ENCODE data around the gene OVCH1.
"Not testable (repeated sequence)": the region's sequence is repeated elsewhere in the genome, so short reads cannot be mapped to it uniquely, and the experiment has no call there.

OVCH1 gene

DNA sequence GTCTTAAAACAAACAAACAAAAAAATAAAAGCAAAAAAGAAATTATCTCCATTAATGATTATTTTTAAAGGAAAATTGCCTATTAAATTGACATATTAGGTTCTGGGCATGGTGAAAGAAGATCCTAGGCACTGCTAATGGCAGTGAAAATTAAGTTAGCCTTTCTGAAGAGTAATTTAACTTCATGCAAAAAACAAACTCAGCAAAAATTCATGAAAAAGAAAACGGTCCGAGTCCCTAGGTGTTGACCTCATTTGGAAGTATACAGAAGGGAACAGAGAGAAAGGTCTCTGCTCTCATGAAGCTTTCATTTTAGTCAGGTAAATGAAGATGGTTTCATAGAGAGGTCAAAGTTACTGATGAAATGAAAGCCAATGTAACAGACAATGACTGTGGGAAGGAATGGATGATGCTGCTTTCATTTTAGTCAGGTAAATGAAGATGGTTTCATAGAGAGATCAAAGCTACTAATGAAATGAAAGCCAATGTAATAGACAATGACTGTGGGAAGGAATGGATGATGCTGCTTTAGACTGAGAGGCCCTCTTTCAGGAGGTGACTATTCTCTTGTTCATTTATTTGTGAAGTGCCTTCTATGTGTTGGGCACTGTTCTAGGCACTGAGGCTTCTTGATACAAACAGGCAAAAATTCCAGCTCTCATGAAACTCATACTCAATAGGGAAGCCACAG, 50.1 kb downstream of the OVCH1 start:
- no peak overlapping the region for H3K27ac Mint-ChIP-seq
- H3K4me1 Mint-ChIP-seq (ENCODE audit: low read depth), result no peaks in the 10 kb centered on the region
- H3K9me3 Mint-ChIP-seq, result no peaks in the 10 kb centered on the region
- no peaks in the 10 kb centered on the region for H3K36me3 Mint-ChIP-seq (ENCODE audit: low read depth)
- no peak for DNase-seq
- H3K27me3 Mint-ChIP-seq, result peaks cover 22% of the 10 kb centered on the region
- no peak overlapping the region for H3K4me3 Mint-ChIP-seq

DNA sequence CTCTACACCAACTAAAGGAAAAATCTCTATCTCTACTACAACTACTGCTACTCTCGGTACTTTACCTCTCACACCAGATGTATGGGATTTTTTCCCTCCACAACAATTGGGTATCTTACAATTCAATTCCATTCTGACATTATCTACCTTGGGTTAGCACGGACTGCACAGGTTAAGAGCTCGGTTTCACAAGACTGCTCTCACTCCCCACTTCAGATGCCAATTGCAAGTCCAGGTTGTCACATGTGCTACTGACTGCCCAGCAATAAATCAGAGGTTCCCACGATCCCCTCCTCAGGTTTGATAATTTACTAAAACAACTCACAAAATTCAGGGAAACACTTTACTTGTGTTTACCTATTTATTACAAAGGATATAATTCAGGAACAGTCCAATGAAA, 58.0 kb downstream of the OVCH1 start:
- Mint-ChIP-seq H3K4me1 (ENCODE audit: low read depth) (no peaks in the 10 kb centered on the region), H3K27ac (no peak overlapping the region), H3K36me3 (ENCODE audit: low read depth) (no peaks in the 10 kb centered on the region), H3K4me3 (no peak overlapping the region), H3K27me3 (peaks cover 23% of the 10 kb centered on the region), H3K9me3 (peaks cover 5% of the 10 kb centered on the region)
- DNase-seq, result no peak

DNA sequence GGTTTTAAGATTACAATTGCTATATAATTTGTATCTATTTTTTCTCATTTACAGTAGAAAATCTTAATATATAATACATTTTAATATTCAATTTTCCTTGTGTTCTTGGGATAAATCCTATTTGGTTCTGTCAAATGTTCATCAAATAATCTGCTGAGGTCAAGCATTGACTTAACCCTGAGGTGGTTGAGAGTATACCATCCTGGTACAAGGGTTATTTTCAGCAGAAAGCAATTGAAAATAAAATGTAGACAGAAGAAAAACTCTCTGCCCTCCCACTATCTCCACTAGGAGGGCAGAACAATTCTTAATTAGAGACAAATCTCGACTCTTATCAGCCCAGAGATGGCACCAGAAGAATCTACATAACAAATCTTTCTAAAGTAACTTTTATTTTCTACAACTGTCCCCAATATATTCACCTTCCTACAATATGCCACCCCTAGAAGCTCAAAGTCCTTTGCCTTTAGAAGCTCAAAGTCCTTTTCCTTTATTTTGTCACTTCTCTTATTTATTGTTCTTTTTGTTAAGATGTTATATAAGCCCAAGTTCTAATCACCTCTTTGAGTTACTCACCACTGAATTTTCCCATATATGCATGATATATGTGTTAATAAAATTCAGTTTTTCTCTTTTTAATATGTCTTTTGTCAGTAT, 58.6 kb downstream of the OVCH1 start:
- peaks cover 5% of the 10 kb centered on the region for H3K9me3 Mint-ChIP-seq
- H3K27me3 Mint-ChIP-seq, result peaks cover 23% of the 10 kb centered on the region
- no peak for DNase-seq
- H3K4me1 Mint-ChIP-seq (ENCODE audit: low read depth), result no peaks in the 10 kb centered on the region
- no peaks in the 10 kb centered on the region for H3K36me3 Mint-ChIP-seq (ENCODE audit: low read depth)
- H3K4me3 Mint-ChIP-seq, result no peak overlapping the region
- no peak overlapping the region for H3K27ac Mint-ChIP-seq

DNA sequence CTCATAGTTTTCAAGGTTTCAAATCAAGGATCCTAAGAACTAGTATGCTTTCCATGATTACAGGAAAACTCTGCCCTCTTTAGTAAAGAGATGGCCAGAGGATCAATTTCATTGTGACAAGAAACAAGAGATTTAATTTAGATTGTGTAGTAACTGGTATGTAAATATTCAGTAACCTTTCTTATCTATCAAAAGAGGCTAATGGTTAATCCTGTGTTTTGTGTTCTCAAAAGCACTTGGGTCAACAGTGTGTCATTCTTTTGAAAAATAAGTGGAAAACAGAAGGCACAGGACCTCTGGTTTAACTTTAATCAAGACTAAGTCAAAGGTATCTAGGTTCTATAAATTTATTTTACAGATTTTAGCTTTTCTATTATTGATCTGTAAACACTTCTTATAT, 59.9 kb downstream of the OVCH1 start:
- peaks cover 5% of the 10 kb centered on the region for H3K9me3 Mint-ChIP-seq
- peaks cover 24% of the 10 kb centered on the region for H3K27me3 Mint-ChIP-seq
- H3K4me1 Mint-ChIP-seq (ENCODE audit: low read depth), result no peaks in the 10 kb centered on the region
- no peak for DNase-seq
- H3K36me3 Mint-ChIP-seq (ENCODE audit: low read depth), result no peaks in the 10 kb centered on the region
- H3K27ac Mint-ChIP-seq, result no peak overlapping the region
- no peak overlapping the region for H3K4me3 Mint-ChIP-seq

DNA sequence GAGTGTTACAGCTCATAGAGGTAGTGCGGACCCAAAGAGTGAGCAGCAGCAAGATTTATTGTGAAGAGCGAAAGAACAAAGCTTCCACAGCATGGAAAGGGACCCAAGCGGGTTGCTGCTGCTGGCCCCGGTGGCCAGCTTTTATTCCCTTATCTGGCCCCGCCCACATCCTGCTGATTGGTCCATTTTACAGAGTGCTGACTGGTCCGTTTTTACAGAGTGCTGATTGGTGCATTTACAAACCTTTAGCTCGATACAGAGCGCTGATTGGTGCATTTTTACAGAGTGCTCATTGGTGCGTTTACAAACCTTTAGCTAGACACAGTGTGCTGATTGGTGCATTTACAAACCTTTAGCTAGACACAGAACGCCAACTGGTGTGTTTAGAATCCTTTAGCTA, 60.7 kb downstream of the OVCH1 start:
- not testable (repeated sequence) for H3K4me3 Mint-ChIP-seq; H3K27ac Mint-ChIP-seq; DNase-seq; H3K4me1 Mint-ChIP-seq (ENCODE audit: low read depth); H3K9me3 Mint-ChIP-seq; H3K36me3 Mint-ChIP-seq (ENCODE audit: low read depth)
- peaks cover 31% of the 10 kb centered on the region for H3K27me3 Mint-ChIP-seq

DNA sequence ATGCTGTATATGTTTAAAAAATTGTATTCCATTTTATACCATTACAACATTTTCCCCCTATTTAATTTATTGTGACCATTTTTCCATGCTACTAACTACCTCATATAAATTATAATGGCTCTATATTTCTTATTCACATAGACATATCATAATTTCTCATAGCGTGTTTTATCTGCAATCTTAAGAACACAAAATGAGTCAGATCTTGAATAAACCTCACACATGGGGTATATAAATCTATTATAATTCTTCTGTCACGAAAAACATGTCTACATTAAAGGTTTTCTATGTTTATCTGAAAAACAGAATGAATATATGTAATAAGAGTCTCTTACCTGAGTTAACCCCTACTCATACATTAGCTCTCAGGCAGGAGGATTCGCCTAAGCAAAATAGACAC, 66.0 kb downstream of the OVCH1 start:
- no peak overlapping the region for H3K27ac Mint-ChIP-seq
- peaks cover under 1% of the 10 kb centered on the region for H3K9me3 Mint-ChIP-seq
- H3K4me1 Mint-ChIP-seq (ENCODE audit: low read depth), result peaks cover 9% of the 10 kb centered on the region
- no peaks in the 10 kb centered on the region for H3K36me3 Mint-ChIP-seq (ENCODE audit: low read depth)
- no peak for DNase-seq
- no peak overlapping the region for H3K4me3 Mint-ChIP-seq
- peaks cover 15% of the 10 kb centered on the region for H3K27me3 Mint-ChIP-seq

DNA sequence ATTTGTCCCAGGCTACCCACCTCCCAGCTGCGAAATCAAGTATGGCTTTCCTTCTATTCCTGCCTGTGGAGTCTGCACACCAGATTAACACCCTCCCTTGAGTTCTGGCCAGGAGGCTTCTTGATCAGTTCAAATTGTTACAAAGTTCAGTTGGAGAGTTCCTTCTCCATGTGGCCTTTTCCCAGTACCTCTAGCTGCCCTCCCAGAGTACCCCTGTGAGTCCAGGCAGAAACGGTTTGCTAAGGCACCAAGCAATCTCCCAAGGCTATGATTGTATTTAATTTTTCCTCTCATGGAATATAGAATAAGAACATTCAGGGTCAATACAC, 66.8 kb downstream of the OVCH1 start:
- Mint-ChIP-seq H3K9me3 (no peaks in the 10 kb centered on the region), H3K36me3 (ENCODE audit: low read depth) (no peaks in the 10 kb centered on the region), H3K4me3 (no peak overlapping the region), H3K27me3 (peaks cover 15% of the 10 kb centered on the region), H3K4me1 (ENCODE audit: low read depth) (peaks cover 9% of the 10 kb centered on the region), H3K27ac (no peak overlapping the region)
- no peak for DNase-seq

DNA sequence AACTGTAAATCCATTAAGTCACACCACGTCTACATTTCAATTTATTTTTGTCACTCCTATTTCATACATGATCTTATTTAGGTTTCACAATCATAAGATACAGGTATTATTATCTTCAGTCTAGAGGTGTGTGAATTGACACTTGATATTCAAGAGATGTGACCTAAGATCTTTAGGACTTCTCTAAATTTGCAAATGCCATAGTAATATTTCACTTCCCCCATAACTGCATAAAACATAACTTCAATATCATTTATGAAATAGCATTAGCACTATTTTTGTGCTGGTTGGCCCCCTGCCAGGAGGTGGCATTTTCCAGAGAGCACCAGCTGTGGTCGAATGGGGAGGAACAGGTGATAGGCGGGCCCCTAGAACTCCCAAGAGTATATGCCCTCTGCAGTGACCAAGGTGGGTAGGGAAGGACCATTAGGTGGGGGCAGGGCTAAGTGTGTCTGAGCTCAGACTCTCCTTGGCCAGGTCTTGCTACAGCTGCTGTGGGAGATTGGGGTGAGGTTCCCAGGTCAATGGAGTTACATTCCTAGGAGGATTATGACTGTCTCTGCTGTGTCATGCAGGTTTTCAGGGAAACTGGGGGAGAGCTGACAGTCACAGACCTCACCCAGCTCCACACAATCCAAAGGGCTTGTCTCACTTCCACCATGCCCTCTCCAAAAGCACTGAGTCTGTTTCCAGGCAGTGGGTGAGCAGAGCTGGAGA, 67.3 kb downstream of the OVCH1 start:
- no peaks in the 10 kb centered on the region for H3K36me3 Mint-ChIP-seq (ENCODE audit: low read depth)
- no peak overlapping the region for H3K4me3 Mint-ChIP-seq
- peaks cover 9% of the 10 kb centered on the region for H3K4me1 Mint-ChIP-seq (ENCODE audit: low read depth)
- peaks cover 17% of the 10 kb centered on the region for H3K27me3 Mint-ChIP-seq
- H3K9me3 Mint-ChIP-seq, result no peaks in the 10 kb centered on the region
- no peak for DNase-seq
- no peak overlapping the region for H3K27ac Mint-ChIP-seq

DNA sequence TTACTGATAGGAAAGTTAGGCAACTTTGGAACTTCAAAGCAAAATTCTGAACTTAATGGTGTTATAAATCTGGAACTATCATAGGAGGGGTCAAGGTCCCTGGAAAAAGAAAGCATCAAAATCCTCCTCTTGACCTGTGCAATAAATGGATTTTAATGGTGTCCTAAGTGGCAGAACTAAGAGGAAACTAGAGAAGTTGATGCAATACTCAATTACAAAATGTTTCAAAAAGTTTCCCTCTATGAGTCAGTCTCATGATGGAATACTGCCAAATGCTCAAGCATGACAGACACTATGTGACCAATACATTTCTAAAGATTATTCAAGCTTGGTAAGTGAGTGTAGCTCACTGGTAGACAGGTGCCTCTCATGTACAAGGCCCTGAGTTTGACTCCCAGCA, 68.9 kb downstream of the OVCH1 start:
- peaks cover 22% of the 10 kb centered on the region for H3K27me3 Mint-ChIP-seq
- peaks cover 9% of the 10 kb centered on the region for H3K4me1 Mint-ChIP-seq (ENCODE audit: low read depth)
- no peak for DNase-seq
- no peak overlapping the region for H3K4me3 Mint-ChIP-seq
- no peaks in the 10 kb centered on the region for H3K36me3 Mint-ChIP-seq (ENCODE audit: low read depth)
- no peak overlapping the region for H3K27ac Mint-ChIP-seq
- H3K9me3 Mint-ChIP-seq, result no peaks in the 10 kb centered on the region

DNA sequence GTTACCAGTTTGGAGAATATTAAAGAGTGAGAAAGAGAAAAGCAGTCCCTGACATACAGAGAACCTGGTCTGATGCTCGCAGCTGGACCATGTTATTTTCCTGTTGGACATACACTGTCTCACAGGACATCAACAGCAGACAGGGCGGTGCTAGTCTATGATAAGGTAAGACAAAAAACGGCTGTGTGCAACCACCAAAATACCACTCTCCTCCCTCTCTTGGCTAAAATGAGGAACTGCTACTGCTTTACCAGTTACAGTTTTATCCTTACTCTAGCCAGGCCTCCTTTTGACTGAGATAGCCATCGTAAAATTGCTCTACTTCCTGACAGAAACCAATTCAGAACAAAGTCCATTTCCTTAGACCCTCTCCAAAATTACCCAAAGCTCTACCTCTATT, 69.5 kb downstream of the OVCH1 start:
- peaks cover 29% of the 10 kb centered on the region for H3K27me3 Mint-ChIP-seq
- no peak for DNase-seq
- no peak overlapping the region for H3K27ac Mint-ChIP-seq
- H3K4me3 Mint-ChIP-seq, result no peak overlapping the region
- no peaks in the 10 kb centered on the region for H3K36me3 Mint-ChIP-seq (ENCODE audit: low read depth)
- no peaks in the 10 kb centered on the region for H3K9me3 Mint-ChIP-seq
- H3K4me1 Mint-ChIP-seq (ENCODE audit: low read depth), result peaks cover 9% of the 10 kb centered on the region

DNA sequence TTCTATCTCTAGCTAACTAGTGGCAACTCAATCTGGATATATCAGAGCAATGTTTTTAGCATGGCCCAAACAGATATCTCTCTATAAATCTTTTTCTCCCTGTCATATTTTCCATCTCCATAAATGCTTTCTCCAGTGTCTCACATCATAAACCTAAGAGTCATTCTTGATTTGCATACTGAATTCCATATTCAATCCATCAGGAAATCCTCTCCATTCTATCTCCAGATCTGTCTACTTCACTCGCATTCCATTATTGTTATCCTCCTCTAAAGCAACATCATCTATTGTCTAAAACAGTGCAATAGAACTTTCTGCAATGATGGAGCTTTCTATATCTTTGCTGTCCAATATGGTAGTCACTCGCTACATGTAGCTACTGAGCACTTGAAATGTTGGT, 71.0 kb downstream of the OVCH1 start:
- no peaks in the 10 kb centered on the region for H3K36me3 Mint-ChIP-seq (ENCODE audit: low read depth)
- no peak overlapping the region for H3K4me3 Mint-ChIP-seq
- no peak for DNase-seq
- H3K27ac Mint-ChIP-seq, result no peak overlapping the region
- no peaks in the 10 kb centered on the region for H3K9me3 Mint-ChIP-seq
- peaks cover 21% of the 10 kb centered on the region for H3K27me3 Mint-ChIP-seq
- H3K4me1 Mint-ChIP-seq (ENCODE audit: low read depth), result peaks cover 9% of the 10 kb centered on the region

DNA sequence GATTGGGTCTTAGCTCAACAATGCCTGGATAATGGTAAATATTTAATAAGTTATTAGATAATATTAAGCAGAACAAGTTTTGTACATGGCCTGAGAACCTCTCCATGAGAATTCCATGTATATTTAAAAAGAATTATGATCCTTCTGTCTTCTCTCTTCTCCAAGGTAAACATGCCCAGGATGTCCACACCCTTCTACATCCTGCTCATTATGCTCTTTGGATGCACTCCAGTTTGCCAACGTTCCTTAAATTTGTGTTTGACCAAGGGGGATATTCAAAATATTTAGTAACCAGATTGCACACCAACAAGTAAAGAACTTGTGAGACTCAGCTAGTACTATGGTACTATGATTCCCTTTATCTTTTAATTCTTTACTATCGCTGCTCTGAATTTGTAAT, 71.8 kb downstream of the OVCH1 start:
- DNase-seq, result no peak
- Mint-ChIP-seq H3K4me3 (no peak overlapping the region), H3K4me1 (ENCODE audit: low read depth) (peaks cover 9% of the 10 kb centered on the region), H3K27me3 (peaks cover 22% of the 10 kb centered on the region), H3K9me3 (no peaks in the 10 kb centered on the region), H3K36me3 (ENCODE audit: low read depth) (no peaks in the 10 kb centered on the region), H3K27ac (no peak overlapping the region)

DNA sequence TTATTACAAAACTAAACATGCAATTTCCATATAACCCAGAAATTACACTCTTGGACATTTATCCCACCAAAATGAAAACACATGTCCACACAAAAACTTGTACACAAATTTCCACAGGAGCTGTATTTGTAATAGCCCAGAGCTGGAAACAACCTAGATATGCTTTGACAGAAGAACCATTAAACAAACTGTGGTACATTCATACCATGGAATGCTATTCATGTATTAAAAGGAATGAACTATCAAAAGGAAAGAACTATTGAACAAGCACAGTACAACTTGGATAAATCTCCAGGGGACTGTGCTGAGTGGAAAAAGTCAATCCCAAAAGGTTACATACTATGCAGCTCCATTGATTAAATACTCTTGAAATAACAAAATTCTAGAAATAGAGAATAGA, 80.7 kb downstream of the OVCH1 start:
- no peak for DNase-seq
- H3K36me3 Mint-ChIP-seq (ENCODE audit: low read depth), result no peaks in the 10 kb centered on the region
- H3K27me3 Mint-ChIP-seq, result peaks cover 43% of the 10 kb centered on the region
- no peak overlapping the region for H3K4me3 Mint-ChIP-seq
- H3K4me1 Mint-ChIP-seq (ENCODE audit: low read depth), result no peaks in the 10 kb centered on the region
- no peaks in the 10 kb centered on the region for H3K9me3 Mint-ChIP-seq
- H3K27ac Mint-ChIP-seq, result no peak overlapping the region

DNA sequence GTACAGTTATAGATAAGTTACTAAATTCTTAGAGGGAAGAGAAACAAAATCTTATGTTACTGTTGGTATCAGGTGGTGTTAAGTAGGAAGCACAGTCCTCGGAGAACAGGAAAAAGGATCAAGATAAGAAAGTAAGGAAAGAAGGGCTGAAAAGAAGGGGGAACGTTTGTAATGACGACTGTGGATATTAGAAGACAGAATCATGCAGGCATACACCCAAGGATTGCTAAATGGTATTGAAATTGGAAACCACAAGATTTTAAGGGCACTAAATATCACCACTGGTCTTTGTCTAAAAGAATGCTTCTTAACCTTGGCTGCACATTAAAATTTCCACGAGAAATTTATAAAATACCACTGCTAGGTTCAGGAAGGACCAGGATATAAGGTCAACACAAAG, 82.4 kb downstream of the OVCH1 start:
- Mint-ChIP-seq H3K36me3 (ENCODE audit: low read depth) (no peaks in the 10 kb centered on the region), H3K27me3 (peaks cover 46% of the 10 kb centered on the region), H3K4me3 (no peak overlapping the region), H3K4me1 (ENCODE audit: low read depth) (no peaks in the 10 kb centered on the region), H3K27ac (no peak overlapping the region), H3K9me3 (no peaks in the 10 kb centered on the region)
- no peak for DNase-seq

DNA sequence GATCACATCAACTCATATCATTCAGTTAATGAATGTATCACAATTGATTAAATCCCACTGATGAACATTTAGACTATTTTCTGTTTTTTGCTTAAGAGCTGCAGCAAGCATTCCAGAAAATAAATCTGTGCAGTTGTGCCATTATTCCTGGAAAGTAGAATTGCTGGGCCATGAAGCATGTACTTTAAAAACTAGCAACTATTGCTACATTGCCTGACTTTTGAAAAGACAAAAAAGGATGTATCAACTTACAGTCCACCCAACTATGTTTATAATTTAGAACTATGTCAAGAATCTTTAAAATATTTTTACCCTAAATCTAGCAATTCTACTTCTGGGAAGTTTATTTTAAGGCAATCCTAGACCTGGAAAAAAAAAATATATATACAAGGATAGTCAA, 83.1 kb downstream of the OVCH1 start:
- H3K36me3 Mint-ChIP-seq (ENCODE audit: low read depth), result no peaks in the 10 kb centered on the region
- H3K4me3 Mint-ChIP-seq, result no peak overlapping the region
- peaks cover 2% of the 10 kb centered on the region for H3K9me3 Mint-ChIP-seq
- peaks cover 46% of the 10 kb centered on the region for H3K27me3 Mint-ChIP-seq
- H3K27ac Mint-ChIP-seq, result no peak overlapping the region
- DNase-seq, result no peak
- H3K4me1 Mint-ChIP-seq (ENCODE audit: low read depth), result no peaks in the 10 kb centered on the region
